ENCODE measurements around the gene PPIF.

- TF ChIP-seq EZH2phosphoT487 (IDR thresholded peaks at IDR 0.05; ENCODE audit: borderline replicate concordance, low read depth, low read length) (no peak), CTCF (conservative IDR thresholded peaks at IDR 0.05; ENCODE audit: low read length) (no peak)
Observed at GRCh38 chr10:79345241-79346011, 1.8 kb upstream of the PPIF start.
